Measurements from ENCODE around the gene DNPEP.

GRCh38 chr2:219408204-219408603, 20.5 kb upstream of the DNPEP start:
- TF ChIP-seq CTCF (IDR thresholded peaks at IDR 0.05) (no peak), POLR2A (IDR thresholded peaks at IDR 0.05) (no peak)

Measured in thyroid gland (tissue), 4 donors.